GM12878 (cell line): ENCODE data around the gene CDC42BPB. TPM values are rescaled to one million over a fixed set of nuclear protein-coding genes. Genes with fewer than 3 reads are reported as not detected.
A peak's percentile ranks its signal among the peaks of the same experiment; 100 is the strongest.

Source experiments
- CHD4 ChIP-seq: fragments of 200-600 bp; sonication (generic); IDR thresholded peaks from 2 replicates; pipeline ENCODE4 v1.6.1; 2016; ENCODE audit warnings: mild to moderate bottlenecking
- NFIC ChIP-seq: IDR thresholded peaks from 2 replicates; pipeline ENCODE4 v1.6.1; 2012; ENCODE audit warnings: low read depth, mild to moderate bottlenecking, inconsistent platforms, low read length, moderate library complexity
- POLR2AphosphoS2 ChIP-seq: IDR thresholded peaks from 2 replicates; pipeline ENCODE4 v1.6.1; 2011; ENCODE audit warnings: low read depth, mild to moderate bottlenecking, low read length, improper control_type of control experiment, moderate library complexity
- RBBP5 ChIP-seq: fragments of 200-600 bp; sonication (generic); conservative IDR thresholded peaks from 2 replicates; pipeline ENCODE4 v1.6.1; 2016
- RUNX3 ChIP-seq: IDR thresholded peaks from 2 replicates; pipeline ENCODE4 v1.6.1; 2012; ENCODE audit warnings: low read length, inconsistent platforms
- SREBF1 ChIP-seq: IDR thresholded peaks from 2 replicates; pipeline ENCODE4 v1.6.1; 2012; ENCODE audit warnings: mild to moderate bottlenecking, low read length
- SUZ12 ChIP-seq: fragments of 200-600 bp; sonication (generic); IDR thresholded peaks from one replicate; pipeline ENCODE4 v1.6.1; 2018; ENCODE audit warnings: antibody characterized with exemption, mild to moderate bottlenecking; ENCODE audit not compliant: unreplicated experiment
- TARDBP ChIP-seq: IDR thresholded peaks from 2 replicates; pipeline ENCODE4 v1.6.1; 2016; ENCODE audit warnings: borderline replicate concordance
- polyA plus RNA-seq, 11 experiments: library from polyadenylated mRNA; depleted of rRNA in 4 of 11; unstranded in 6 of 11; stranded (reverse) in 5 of 11; fragments of >200 nt; fragmentation: Nextera tagmentation in 4 of 11; fragmentation: Illumina TruSeq in 1 of 11; extraction: Ambion mirVana in 4 of 11; extraction: Trizol in 1 of 11; gene quantifications; 1 replicate in 1 of 11; 2 replicates in 10 of 11; pipeline versions ENCODE4 v1.2.1 to v1.2.3, GENCODE V29; 2011 to 2016; ENCODE audit warnings: inconsistent platforms in 2 of 11, missing spikeins in 2 of 11, low read depth in 1 of 11
- total RNA-seq, 4 experiments: library from RNA; depleted of rRNA in 3 of 4; stranded (reverse); fragments of >200 nt in 3 of 4; fragmentation: Illumina TruSeq in 1 of 4; extraction: Trizol in 1 of 4; gene quantifications; 2 replicates each; pipeline versions ENCODE4 v1.2.1 to v1.2.3, GENCODE V29; 2013 to 2021
- TF ChIP-seq, protein P1 (sequence below): IDR thresholded peaks from 2 replicates; pipeline ENCODE4 v1.6.1; 2011; ENCODE audit warnings: low read depth, mild to moderate bottlenecking, low read length, moderate library complexity, borderline replicate concordance; ENCODE audit errors: extremely low read depth
- TF ChIP-seq, protein P2 (sequence below): fragments of 450-650 bp; IDR thresholded peaks from 2 replicates; pipeline ENCODE4 v1.6.1; 2014; ENCODE audit warnings: mild to moderate bottlenecking
- TF ChIP-seq, protein P3 (sequence below): fragments of 450-650 bp; IDR thresholded peaks from 2 replicates; pipeline ENCODE4 v1.6.1; 2017; ENCODE audit warnings: mild to moderate bottlenecking, moderate library complexity

The CDC42BPB gene
- total and polyA plus RNA-seq, 10 of the 15 experiments (the other 5 are each of a cell fraction or from before 2014, with no cell fraction given) = 0.42 to 22.1 (median 13.3) TPM

DNA sequence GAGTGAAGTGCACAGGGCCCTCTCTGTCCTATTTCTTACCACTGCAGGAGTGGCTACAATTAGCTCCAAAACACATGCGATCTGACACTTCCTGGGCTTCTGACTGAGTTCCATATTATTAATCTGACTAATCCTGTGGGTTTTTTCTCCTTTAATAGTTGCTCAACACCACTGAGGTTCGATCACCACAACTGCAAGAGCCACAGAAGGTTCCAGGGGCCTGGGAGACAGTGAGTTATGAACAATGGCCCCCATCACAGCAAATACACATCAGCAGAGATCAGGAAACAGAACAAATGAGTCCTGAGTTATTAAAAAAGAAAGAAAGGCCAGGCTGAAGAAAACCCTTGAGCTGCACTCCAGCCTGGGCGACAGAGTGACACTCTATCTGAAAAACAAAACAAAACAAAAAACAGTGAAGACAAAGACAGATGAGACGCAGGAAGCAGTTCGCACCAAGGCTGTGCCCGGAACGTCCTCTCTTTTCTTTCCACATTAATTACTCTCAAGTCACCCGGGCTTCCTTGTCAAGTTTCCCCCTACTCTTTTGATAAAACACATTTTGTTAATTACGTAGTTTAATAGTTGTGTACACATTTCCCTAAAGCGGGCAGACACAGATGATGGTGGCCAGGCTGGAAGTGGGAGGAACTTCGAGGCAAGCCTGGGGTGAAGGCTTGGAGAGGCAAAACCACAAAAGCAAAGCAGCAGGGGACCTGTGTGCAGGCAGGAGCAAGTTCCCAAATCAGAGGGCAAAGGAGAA, 42.7 kb downstream of the CDC42BPB start (continued):
- TF ChIP-seq TARDBP (no peak), POLR2AphosphoS2 (no peak), SUZ12 (no peak), SREBF1 (no peak), RUNX3 (peak; percentile 64), CHD4 (no peak), RBBP5 (no peak), NFIC (0 out of 2 replicates have a peak, but pooled peaks have one; percentile 16)
- TF ChIP-seq, protein P1, sequence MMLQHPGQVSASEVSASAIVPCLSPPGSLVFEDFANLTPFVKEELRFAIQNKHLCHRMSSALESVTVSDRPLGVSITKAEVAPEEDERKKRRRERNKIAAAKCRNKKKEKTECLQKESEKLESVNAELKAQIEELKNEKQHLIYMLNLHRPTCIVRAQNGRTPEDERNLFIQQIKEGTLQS = no peak
- TF ChIP-seq, protein P2, sequence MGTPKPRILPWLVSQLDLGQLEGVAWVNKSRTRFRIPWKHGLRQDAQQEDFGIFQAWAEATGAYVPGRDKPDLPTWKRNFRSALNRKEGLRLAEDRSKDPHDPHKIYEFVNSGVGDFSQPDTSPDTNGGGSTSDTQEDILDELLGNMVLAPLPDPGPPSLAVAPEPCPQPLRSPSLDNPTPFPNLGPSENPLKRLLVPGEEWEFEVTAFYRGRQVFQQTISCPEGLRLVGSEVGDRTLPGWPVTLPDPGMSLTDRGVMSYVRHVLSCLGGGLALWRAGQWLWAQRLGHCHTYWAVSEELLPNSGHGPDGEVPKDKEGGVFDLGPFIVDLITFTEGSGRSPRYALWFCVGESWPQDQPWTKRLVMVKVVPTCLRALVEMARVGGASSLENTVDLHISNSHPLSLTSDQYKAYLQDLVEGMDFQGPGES = no peak
- TF ChIP-seq, protein P3, sequence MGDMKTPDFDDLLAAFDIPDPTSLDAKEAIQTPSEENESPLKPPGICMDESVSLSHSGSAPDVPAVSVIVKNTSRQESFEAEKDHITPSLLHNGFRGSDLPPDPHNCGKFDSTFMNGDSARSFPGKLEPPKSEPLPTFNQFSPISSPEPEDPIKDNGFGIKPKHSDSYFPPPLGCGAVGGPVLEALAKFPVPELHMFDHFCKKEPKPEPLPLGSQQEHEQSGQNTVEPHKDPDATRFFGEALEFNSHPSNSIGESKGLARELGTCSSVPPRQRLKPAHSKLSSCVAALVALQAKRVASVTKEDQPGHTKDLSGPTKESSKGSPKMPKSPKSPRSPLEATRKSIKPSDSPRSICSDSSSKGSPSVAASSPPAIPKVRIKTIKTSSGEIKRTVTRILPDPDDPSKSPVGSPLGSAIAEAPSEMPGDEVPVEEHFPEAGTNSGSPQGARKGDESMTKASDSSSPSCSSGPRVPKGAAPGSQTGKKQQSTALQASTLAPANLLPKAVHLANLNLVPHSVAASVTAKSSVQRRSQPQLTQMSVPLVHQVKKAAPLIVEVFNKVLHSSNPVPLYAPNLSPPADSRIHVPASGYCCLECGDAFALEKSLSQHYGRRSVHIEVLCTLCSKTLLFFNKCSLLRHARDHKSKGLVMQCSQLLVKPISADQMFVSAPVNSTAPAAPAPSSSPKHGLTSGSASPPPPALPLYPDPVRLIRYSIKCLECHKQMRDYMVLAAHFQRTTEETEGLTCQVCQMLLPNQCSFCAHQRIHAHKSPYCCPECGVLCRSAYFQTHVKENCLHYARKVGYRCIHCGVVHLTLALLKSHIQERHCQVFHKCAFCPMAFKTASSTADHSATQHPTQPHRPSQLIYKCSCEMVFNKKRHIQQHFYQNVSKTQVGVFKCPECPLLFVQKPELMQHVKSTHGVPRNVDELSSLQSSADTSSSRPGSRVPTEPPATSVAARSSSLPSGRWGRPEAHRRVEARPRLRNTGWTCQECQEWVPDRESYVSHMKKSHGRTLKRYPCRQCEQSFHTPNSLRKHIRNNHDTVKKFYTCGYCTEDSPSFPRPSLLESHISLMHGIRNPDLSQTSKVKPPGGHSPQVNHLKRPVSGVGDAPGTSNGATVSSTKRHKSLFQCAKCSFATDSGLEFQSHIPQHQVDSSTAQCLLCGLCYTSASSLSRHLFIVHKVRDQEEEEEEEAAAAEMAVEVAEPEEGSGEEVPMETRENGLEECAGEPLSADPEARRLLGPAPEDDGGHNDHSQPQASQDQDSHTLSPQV = no peak
